OCI-LY3 (cell line): ENCODE results near the gene ISYNA1.

ENCODE experiments used
- H2AFZ ChIP-seq: fragments of 200-600, 300-600 bp; shearing (Covaris generic); 2 replicates; pipeline ENCODE4 v1.6.0; 2014; ENCODE audit warnings: antibody characterized with exemption, low read depth, low read length
- H3K27ac ChIP-seq: fragments of 200-600, 300-600 bp; sonication (generic); 2 replicates; pipeline ENCODE4 v1.5.1; 2014; ENCODE audit warnings: mild to moderate bottlenecking, low read length, moderate library complexity, mixed read lengths
- H3K27me3 ChIP-seq: fragments of 200-600, 300-600 bp; sonication (generic); 2 replicates; pipeline ENCODE4 v1.6.1; 2014; ENCODE audit warnings: low read depth, low read length, mixed read lengths
- H3K36me3 ChIP-seq: fragments of 200-600, 300-600 bp; sonication (generic); replicated peaks from 2 replicates; pipeline ENCODE3; 2014; ENCODE audit warnings: low read depth, low read length, mixed read lengths
- H3K4me1 ChIP-seq: fragments of 300-600, 200-600 bp; sonication (generic); 2 replicates; pipeline ENCODE4 v1.6.1; 2014; ENCODE audit warnings: low read length, mixed read lengths
- H3K4me2 ChIP-seq: fragments of 200-600, 300-600 bp; sonication (generic); 2 replicates; pipeline ENCODE4 v1.6.1; 2014; ENCODE audit warnings: low read length, mixed read lengths
- H3K4me3 ChIP-seq: fragments of 300-600, 200-600 bp; sonication (generic); 2 replicates; pipeline ENCODE4 v1.5.1; 2014; ENCODE audit warnings: antibody characterized with exemption, mild to moderate bottlenecking, low read length, moderate library complexity
- H3K79me2 ChIP-seq: fragments of 300-600, 200-600 bp; shearing (Covaris generic); 2 replicates; pipeline ENCODE4 v1.6.1; 2014; ENCODE audit warnings: mild to moderate bottlenecking, low read length, mixed read lengths
- H3K9ac ChIP-seq: fragments of 300-600, 200-600 bp; shearing (Covaris generic); 2 replicates; pipeline ENCODE4 v1.6.0; 2014; ENCODE audit warnings: mild to moderate bottlenecking, low read length, moderate library complexity
- H3K9me3 ChIP-seq: fragments of 200-600, 300-600 bp; shearing (Covaris generic); 2 replicates; pipeline ENCODE4 v1.6.1; 2014; ENCODE audit warnings: low read length, mixed read lengths; ENCODE audit not compliant: insufficient read depth
- H4K20me1 ChIP-seq: fragments of 200-600, 300-600 bp; sonication (generic); 2 replicates; pipeline ENCODE4 v1.6.1; 2016; ENCODE audit warnings: low read length, mixed read lengths; ENCODE audit not compliant: insufficient read depth
- EZH2phosphoT487 ChIP-seq: fragments of 200-600 bp; shearing (Covaris generic); IDR thresholded peaks from 2 replicates; pipeline ENCODE4 v1.6.1; 2018; ENCODE audit warnings: antibody characterized with exemption, mixed run types, low read depth
- TF ChIP-seq, protein P1 (sequence below): fragments of 200-600, 300-600 bp; sonication (generic); IDR thresholded peaks from 2 replicates; pipeline ENCODE4 v1.5.1; 2014; ENCODE audit warnings: antibody characterized with exemption, low read length, low read depth

ISYNA1 gene

DNA sequence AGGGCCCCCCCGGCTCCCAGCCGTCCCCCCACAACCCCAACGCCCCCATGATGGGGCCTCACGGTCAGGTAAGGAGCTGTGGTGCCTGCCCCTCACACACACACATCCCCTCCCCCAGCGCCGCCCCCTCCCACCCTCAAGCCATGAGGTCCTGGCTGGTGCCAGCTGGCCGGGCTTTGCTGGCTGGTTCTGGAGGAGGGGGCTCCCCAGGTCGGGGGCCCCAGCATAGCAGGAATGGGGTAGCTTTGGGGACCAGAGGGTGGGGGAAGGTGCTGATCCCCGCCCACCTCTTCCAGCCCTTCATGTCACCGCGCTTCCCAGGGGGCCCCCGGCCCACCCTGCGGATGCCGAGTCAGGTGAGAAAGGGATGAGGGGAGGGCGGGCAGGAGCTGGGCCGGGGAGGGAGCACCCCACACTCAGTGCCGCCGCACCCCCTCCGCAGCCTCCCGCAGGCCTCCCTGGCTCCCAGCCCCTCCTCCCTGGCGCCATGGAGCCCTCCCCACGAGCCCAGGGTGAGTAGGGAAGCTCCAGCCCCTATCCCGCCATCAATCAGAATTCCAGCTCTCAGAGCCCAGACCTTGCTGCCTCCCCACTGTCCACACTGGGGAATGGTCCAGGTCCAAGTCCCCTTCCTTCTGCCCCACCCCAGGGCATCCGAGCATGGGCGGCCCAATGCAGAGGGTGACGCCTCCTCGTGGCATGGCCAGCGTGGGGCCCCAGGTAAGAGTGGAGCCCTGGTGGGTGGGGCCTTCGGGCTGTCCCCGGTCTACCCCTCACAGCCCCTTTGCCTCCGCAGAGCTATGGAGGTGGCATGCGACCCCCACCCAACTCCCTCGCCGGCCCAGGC, 6.4 kb downstream of the ISYNA1 start:
- Histone ChIP-seq H2AFZ (no peak overlapping the region), H3K27me3 (no peaks in the 10 kb centered on the region), H3K36me3 (peaks cover 11% of the 10 kb centered on the region), H3K9me3 (no peaks in the 10 kb centered on the region), H3K4me3 (peak overlapping the region; percentile 77), H3K4me1 (peaks cover 32% of the 10 kb centered on the region), H3K4me2 (peak overlapping the region; percentile 97), H3K27ac (no peak overlapping the region), H3K9ac (no peak overlapping the region), H3K79me2 (peaks cover 2% of the 10 kb centered on the region; the same call in 1 of the 2 replicates), H4K20me1 (peaks cover 20% of the 10 kb centered on the region)
- TF ChIP-seq EZH2phosphoT487, result no peak
- TF ChIP-seq, protein P1, sequence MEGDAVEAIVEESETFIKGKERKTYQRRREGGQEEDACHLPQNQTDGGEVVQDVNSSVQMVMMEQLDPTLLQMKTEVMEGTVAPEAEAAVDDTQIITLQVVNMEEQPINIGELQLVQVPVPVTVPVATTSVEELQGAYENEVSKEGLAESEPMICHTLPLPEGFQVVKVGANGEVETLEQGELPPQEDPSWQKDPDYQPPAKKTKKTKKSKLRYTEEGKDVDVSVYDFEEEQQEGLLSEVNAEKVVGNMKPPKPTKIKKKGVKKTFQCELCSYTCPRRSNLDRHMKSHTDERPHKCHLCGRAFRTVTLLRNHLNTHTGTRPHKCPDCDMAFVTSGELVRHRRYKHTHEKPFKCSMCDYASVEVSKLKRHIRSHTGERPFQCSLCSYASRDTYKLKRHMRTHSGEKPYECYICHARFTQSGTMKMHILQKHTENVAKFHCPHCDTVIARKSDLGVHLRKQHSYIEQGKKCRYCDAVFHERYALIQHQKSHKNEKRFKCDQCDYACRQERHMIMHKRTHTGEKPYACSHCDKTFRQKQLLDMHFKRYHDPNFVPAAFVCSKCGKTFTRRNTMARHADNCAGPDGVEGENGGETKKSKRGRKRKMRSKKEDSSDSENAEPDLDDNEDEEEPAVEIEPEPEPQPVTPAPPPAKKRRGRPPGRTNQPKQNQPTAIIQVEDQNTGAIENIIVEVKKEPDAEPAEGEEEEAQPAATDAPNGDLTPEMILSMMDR, result no peak

DNA sequence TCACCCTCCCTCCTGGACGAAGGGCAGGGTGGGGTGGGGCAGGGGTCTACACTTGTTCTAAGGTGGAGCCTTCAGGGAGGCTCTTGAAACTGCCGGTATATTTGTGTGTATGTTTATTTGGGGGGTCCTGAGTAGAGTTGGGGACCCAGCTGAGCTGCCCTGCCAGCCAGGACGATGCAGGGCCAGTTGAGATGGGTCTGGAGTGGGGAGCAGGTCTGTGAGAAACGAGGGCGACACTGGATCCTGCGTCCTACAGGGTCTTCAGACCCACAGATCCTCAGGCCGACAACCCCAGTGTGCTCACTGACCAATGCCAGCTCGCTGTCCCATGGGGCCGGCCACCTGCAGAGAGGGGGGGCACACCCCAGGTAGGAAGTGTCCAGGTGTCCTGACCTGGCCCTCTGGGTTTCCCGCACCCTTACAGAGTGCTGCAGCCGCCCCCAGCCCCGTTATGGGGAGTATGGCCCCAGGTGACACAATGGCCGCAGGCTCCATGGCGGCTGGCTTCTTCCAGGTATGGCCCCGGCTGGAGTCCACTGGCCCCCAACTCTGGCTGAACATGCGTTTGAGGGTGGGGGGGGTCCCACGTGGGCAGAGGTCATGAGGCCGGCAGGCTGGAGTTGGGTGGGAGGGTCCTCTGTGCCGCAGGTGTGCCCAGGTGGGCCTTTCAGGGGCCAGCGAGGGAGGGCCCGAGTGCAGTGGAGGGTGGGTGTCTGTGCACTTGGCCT, 7.4 kb downstream of the ISYNA1 start:
- Histone ChIP-seq H3K4me3 (no peak overlapping the region), H3K36me3 (peaks cover 3% of the 10 kb centered on the region), H3K4me2 (no peak overlapping the region), H3K27me3 (no peaks in the 10 kb centered on the region), H3K27ac (no peak overlapping the region), H3K9me3 (no peaks in the 10 kb centered on the region), H3K9ac (no peak overlapping the region), H2AFZ (no peak overlapping the region), H4K20me1 (peaks cover 30% of the 10 kb centered on the region), H3K79me2 (peaks cover 2% of the 10 kb centered on the region; the same call in 1 of the 2 replicates), H3K4me1 (peaks cover 32% of the 10 kb centered on the region)
- TF ChIP-seq, protein P1, result no peak
- no peak for TF ChIP-seq EZH2phosphoT487

DNA sequence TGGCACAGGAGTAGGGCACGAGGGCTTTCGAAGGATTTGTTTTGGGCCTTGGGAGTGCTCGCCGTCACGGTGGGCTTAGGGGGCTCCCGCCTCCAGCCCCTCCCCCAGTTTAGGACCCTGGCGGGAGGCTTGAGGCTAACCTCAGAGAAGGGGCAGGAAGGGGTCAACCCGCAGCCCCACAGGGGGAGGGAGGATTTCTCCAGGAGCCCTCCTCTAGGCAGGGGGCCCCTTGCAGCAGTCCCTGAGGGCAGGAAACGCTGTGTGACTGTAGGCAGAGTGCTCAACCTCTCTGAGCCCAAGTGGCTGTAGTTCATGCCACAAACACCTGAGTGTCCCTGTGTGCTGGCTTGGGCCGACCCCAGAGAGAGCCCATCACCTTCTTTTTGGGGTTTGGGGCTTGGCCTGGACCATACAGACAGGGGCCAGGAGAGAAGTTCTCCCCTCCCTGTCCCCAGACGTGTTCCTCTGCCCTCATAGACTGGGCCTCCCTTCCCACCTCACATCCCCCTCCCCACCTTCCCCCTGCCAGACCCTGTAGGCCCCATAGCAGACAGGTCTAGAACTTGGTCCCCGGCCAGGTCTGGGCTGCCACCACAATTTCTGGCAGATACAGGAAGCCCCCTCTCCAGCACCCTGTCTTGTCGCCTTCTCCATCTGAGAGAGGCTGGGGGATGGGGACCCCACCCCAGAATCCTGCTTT, 8.1 kb downstream of the ISYNA1 start:
- Histone ChIP-seq H3K9ac (peak overlapping the region; percentile 25; the same call in 1 of the 2 replicates), H4K20me1 (peaks cover 36% of the 10 kb centered on the region), H3K79me2 (peaks cover 2% of the 10 kb centered on the region; the same call in 1 of the 2 replicates), H3K27ac (no peak overlapping the region), H3K4me1 (peaks cover 32% of the 10 kb centered on the region), H3K9me3 (no peaks in the 10 kb centered on the region), H3K4me2 (peak overlapping the region; percentile 72), H3K4me3 (peak overlapping the region; percentile 70), H3K27me3 (no peaks in the 10 kb centered on the region), H2AFZ (no peak overlapping the region), H3K36me3 (peaks cover 2% of the 10 kb centered on the region)
- no peak for TF ChIP-seq EZH2phosphoT487
- TF ChIP-seq, protein P1, result no peak
